HepG2 (cell line): ENCODE data around the gene ZER1. TPM values are rescaled to one million over a fixed set of nuclear protein-coding genes. Genes with fewer than 3 reads are reported as not detected.

Source experiments
- GABPB1 ChIP-seq: IDR thresholded peaks from 2 replicates; pipeline ENCODE4 v1.6.1; 2016; ENCODE audit warnings: mild to moderate bottlenecking, missing genetic modification reagents, moderate library complexity, missing compliant biosample characterization
- IRF2 ChIP-seq: IDR thresholded peaks from 2 replicates; pipeline ENCODE4 v1.6.1; 2018; ENCODE audit warnings: missing genetic modification reagents, missing compliant biosample characterization
- LCORL ChIP-seq, 2 experiments: fragments of 450-650 bp in 1 of 2; sonication (generic) in 1 of 2; formaldehyde crosslinking in 1 of 2; IDR thresholded peaks; 2 replicates each; pipeline versions ENCODE4 v1.5.0 to v1.6.1; 2017 to 2020; ENCODE audit warnings: antibody characterized with exemption in 1 of 2, missing genetic modification reagents in 1 of 2
- MTF2 ChIP-seq: sonication (generic); formaldehyde crosslinking; IDR thresholded peaks from 2 replicates; pipeline ENCODE4 v1.5.0; 2020; ENCODE audit warnings: missing genetic modification reagents, borderline replicate concordance
- MYC ChIP-seq: sonication (generic); formaldehyde crosslinking; IDR thresholded peaks from 2 replicates; pipeline ENCODE4 v1.9.0; 2021; ENCODE audit warnings: missing genetic modification reagents, borderline replicate concordance
- PHF20 ChIP-seq: sonication (generic); formaldehyde crosslinking; IDR thresholded peaks from 2 replicates; pipeline ENCODE4 v1.5.0; 2020; ENCODE audit warnings: mild to moderate bottlenecking, missing genetic modification reagents
- TEAD2 ChIP-seq: sonication (generic); formaldehyde crosslinking; IDR thresholded peaks from 2 replicates; pipeline ENCODE4 v1.9.0; 2021; ENCODE audit warnings: missing genetic modification reagents
- TGIF2 ChIP-seq: IDR thresholded peaks from 2 replicates; pipeline ENCODE4 v1.6.1; 2016; ENCODE audit warnings: control low read depth, missing compliant biosample characterization
- ZNF343 ChIP-seq: sonication (generic); formaldehyde crosslinking; IDR thresholded peaks from 2 replicates; pipeline ENCODE4 v1.4.0; 2020; ENCODE audit warnings: mild to moderate bottlenecking, missing genetic modification reagents
- ZNF616 ChIP-seq: sonication (generic); formaldehyde crosslinking; IDR thresholded peaks from 2 replicates; pipeline ENCODE4 v1.5.0; 2020; ENCODE audit warnings: low read depth, mild to moderate bottlenecking, missing genetic modification reagents
- ZNF891 ChIP-seq: sonication (generic); formaldehyde crosslinking; IDR thresholded peaks from 2 replicates; pipeline ENCODE4 v1.5.0; 2020; ENCODE audit warnings: mild to moderate bottlenecking, missing genetic modification reagents
- ZSCAN22 ChIP-seq: sonication (generic); formaldehyde crosslinking; IDR thresholded peaks from 2 replicates; pipeline ENCODE4 v1.4.0; 2020; ENCODE audit warnings: mild to moderate bottlenecking, missing genetic modification reagents
- polyA plus RNA-seq, 8 experiments: library from polyadenylated mRNA; depleted of rRNA in 3 of 8; stranded (reverse) in 7 of 8; unstranded in 1 of 8; fragments of >200 nt; fragmentation: Illumina TruSeq in 4 of 8; extraction: Trizol in 4 of 8; gene quantifications; 2 replicates each; pipeline versions ENCODE4 v1.2.1 to v1.2.3, GENCODE V29; 2011 to 2016; ENCODE audit warnings: low read depth in 4 of 8, missing spikeins in 1 of 8, mixed read lengths in 1 of 8; ENCODE audit not compliant: insufficient read depth in 1 of 8
- total RNA-seq, 5 experiments: library from RNA; depleted of rRNA; stranded (reverse); fragments of >200 nt; fragmentation: Illumina TruSeq; extraction: Trizol; gene quantifications; 2 replicates each; pipeline ENCODE4 v1.2.3, GENCODE V29; 2016; ENCODE audit warnings: low read depth in 1 of 5
- TF ChIP-seq, protein P1 (sequence below): sonication (generic); formaldehyde crosslinking; IDR thresholded peaks from 2 replicates; pipeline ENCODE4 v1.5.0; 2020; ENCODE audit warnings: missing genetic modification reagents, mild to moderate bottlenecking, borderline replicate concordance
- TF ChIP-seq, protein P2 (sequence below): sonication (generic); formaldehyde crosslinking; IDR thresholded peaks from 2 replicates; pipeline ENCODE4 v1.5.1; 2020; ENCODE audit warnings: missing genetic modification reagents, mild to moderate bottlenecking, borderline replicate concordance
- TF ChIP-seq, protein P3 (sequence below): sonication (generic); formaldehyde crosslinking; IDR thresholded peaks from 2 replicates; pipeline ENCODE4 v1.5.0; 2020; ENCODE audit warnings: missing genetic modification reagents
- TF ChIP-seq, protein P4 (sequence below): sonication (generic); formaldehyde crosslinking; IDR thresholded peaks from 2 replicates; pipeline ENCODE4 v1.4.0; 2020; ENCODE audit warnings: missing genetic modification reagents
- TF ChIP-seq, protein P5 (sequence below): sonication (generic); formaldehyde crosslinking; IDR thresholded peaks from 2 replicates; pipeline ENCODE4 v1.9.0; 2021; ENCODE audit warnings: missing genetic modification reagents, borderline replicate concordance

ZER1 gene
- total and polyA plus RNA-seq, 2 of the 13 experiments (the other 11 are each of a cell fraction or from before 2014, with no cell fraction given): 7.7 to 40.0 TPM

DNA sequence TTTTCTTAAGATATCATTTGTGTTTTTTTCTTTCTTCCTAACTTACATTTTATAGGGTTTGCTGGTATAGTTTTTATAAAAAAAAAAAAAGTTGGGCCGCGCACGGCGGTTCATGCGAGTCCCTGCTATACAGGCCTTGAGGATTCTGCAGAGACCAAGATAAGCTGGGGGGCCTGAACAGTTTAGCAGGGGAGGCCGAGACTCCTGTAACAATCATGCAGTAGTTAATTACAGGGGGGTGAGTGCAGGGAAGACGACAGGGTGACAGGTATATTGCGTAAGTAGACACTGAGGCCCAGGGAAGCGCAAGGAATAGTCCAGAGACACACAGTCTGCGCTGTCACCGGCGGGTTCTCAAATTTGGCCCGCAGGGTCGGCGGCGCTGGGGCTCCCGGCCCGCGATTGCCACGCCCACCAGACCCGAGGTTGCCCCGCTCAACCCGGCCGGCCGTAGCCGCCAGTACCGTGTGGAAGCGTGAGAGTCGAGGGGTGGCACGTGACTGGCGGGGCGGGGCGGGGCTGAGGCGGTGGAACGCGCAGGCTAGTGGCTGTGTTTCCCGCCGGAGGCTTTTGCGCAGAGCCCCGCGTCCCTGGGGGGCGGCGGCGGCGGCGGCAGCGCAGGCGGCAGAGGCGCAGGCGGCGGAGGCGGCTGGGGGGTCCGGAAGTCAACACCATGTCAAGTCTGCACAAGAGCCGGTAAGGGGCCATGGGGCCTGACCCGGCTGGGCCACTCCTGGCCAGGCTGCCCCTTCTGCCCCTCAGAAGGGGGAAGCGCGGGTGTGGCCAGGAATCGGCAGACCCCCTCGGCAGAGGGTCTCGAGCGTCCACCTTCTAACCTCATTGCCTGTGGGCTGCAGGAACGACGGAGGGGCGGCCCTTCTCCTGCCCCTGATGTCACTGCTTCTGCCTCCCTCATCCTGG lies 15.2 kb upstream of the ZER1 start, which contains the start of gene TBC1D13 (continued):
- TF ChIP-seq, protein P1, sequence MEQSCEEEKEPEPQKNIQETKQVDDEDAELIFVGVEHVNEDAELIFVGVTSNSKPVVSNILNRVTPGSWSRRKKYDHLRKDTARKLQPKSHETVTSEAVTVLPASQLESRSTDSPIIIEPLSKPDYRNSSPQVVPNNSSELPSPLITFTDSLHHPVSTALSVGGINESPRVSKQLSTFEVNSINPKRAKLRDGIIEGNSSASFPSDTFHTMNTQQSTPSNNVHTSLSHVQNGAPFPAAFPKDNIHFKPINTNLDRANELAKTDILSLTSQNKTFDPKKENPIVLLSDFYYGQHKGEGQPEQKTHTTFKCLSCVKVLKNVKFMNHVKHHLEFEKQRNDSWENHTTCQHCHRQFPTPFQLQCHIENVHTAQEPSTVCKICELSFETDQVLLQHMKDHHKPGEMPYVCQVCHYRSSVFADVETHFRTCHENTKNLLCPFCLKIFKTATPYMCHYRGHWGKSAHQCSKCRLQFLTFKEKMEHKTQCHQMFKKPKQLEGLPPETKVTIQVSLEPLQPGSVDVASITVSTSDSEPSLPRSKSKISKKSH: peak; percentile 94
- TF ChIP-seq ZNF616 (CRISPR knock-in tag) (peak; percentile 96), ZNF891 (CRISPR knock-in tag) (peak; percentile 95), MYC (peak; percentile 89), GABPB1 (peak; percentile 94), IRF2 (peak; percentile 87; the same call in 1 of the 2 replicates), TEAD2 (CRISPR knock-in tag) (no peak), MTF2 (CRISPR knock-in tag) (peak; percentile 38; the same call in 1 of the 2 replicates), TGIF2 (CRISPR knock-in tag) (peak; percentile 91), PHF20 (peak; percentile 93), ZSCAN22 (CRISPR knock-in tag) (no peak), ZNF343 (peak; percentile 97), LCORL (IDR thresholded peaks at IDR 0.05) (no peak), LCORL (CRISPR knock-in tag; IDR thresholded peaks at IDR 0.05) (peak; percentile 73)
- TF ChIP-seq, protein P2, sequence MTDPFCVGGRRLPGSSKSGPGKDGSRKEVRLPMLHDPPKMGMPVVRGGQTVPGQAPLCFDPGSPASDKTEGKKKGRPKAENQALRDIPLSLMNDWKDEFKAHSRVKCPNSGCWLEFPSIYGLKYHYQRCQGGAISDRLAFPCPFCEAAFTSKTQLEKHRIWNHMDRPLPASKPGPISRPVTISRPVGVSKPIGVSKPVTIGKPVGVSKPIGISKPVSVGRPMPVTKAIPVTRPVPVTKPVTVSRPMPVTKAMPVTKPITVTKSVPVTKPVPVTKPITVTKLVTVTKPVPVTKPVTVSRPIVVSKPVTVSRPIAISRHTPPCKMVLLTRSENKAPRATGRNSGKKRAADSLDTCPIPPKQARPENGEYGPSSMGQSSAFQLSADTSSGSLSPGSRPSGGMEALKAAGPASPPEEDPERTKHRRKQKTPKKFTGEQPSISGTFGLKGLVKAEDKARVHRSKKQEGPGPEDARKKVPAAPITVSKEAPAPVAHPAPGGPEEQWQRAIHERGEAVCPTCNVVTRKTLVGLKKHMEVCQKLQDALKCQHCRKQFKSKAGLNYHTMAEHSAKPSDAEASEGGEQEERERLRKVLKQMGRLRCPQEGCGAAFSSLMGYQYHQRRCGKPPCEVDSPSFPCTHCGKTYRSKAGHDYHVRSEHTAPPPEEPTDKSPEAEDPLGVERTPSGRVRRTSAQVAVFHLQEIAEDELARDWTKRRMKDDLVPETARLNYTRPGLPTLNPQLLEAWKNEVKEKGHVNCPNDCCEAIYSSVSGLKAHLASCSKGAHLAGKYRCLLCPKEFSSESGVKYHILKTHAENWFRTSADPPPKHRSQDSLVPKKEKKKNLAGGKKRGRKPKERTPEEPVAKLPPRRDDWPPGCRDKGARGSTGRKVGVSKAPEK (CRISPR knock-in tag): no peak
- TF ChIP-seq, protein P3, sequence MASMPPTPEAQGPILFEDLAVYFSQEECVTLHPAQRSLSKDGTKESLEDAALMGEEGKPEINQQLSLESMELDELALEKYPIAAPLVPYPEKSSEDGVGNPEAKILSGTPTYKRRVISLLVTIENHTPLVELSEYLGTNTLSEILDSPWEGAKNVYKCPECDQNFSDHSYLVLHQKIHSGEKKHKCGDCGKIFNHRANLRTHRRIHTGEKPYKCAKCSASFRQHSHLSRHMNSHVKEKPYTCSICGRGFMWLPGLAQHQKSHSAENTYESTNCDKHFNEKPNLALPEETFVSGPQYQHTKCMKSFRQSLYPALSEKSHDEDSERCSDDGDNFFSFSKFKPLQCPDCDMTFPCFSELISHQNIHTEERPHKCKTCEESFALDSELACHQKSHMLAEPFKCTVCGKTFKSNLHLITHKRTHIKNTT: 0 out of 2 replicates have a peak, but pooled peaks have one; percentile 39
- TF ChIP-seq, protein P4, sequence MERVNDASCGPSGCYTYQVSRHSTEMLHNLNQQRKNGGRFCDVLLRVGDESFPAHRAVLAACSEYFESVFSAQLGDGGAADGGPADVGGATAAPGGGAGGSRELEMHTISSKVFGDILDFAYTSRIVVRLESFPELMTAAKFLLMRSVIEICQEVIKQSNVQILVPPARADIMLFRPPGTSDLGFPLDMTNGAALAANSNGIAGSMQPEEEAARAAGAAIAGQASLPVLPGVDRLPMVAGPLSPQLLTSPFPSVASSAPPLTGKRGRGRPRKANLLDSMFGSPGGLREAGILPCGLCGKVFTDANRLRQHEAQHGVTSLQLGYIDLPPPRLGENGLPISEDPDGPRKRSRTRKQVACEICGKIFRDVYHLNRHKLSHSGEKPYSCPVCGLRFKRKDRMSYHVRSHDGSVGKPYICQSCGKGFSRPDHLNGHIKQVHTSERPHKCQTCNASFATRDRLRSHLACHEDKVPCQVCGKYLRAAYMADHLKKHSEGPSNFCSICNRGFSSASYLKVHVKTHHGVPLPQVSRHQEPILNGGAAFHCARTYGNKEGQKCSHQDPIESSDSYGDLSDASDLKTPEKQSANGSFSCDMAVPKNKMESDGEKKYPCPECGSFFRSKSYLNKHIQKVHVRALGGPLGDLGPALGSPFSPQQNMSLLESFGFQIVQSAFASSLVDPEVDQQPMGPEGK (CRISPR knock-in tag): peak; percentile 99
- TF ChIP-seq, protein P5, sequence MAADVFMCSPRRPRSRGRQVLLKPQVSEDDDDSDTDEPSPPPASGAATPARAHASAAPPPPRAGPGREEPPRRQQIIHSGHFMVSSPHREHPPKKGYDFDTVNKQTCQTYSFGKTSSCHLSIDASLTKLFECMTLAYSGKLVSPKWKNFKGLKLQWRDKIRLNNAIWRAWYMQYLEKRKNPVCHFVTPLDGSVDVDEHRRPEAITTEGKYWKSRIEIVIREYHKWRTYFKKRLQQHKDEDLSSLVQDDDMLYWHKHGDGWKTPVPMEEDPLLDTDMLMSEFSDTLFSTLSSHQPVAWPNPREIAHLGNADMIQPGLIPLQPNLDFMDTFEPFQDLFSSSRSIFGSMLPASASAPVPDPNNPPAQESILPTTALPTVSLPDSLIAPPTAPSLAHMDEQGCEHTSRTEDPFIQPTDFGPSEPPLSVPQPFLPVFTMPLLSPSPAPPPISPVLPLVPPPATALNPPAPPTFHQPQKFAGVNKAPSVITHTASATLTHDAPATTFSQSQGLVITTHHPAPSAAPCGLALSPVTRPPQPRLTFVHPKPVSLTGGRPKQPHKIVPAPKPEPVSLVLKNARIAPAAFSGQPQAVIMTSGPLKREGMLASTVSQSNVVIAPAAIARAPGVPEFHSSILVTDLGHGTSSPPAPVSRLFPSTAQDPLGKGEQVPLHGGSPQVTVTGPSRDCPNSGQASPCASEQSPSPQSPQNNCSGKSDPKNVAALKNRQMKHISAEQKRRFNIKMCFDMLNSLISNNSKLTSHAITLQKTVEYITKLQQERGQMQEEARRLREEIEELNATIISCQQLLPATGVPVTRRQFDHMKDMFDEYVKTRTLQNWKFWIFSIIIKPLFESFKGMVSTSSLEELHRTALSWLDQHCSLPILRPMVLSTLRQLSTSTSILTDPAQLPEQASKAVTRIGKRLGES: peak; percentile 83; the same call in 1 of the 2 replicates
